ENCODE data around the gene ZMYND15. TPM values are rescaled to one million over a fixed set of nuclear protein-coding genes. Genes with fewer than 3 reads are reported as not detected.

Gene ZMYND15
- total RNA-seq, 1 donor from 2014 or later = 0.70 TPM

DNA sequence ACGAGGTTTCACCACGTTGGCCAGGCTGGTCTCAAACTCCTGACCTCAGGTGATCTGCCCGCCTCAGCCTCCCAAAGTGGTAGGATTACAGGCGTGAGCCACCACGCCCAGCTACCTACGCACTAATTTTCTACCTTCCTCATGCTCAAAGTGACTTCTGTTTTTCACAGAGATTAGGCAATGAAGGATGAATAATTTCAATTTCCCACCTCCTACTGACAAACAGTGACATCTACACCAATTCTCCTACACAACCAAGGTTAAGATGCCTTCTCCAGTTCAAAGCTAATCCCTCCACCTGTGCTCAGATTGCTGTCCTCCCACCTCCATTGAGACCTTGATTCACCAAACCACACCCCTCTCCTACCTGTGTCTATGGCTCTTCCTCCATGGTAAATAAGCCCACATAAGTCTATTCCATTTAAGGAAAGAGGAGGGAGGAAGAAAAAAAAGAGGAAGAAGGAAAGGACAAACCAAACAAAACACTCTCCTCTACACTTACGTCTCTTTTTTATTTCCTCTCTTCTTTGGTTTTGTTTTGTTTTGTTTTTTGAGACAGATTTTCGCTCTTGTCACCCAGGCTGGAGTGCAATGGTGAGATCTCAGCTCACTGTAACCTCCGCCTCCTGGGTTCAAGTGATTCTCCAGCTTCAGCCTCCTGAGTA, 13.9 kb upstream of the ZMYND15 start:
- H3K36me3 Mint-ChIP-seq = peaks cover 4% of the 10 kb centered on the region
- H3K9me3 Mint-ChIP-seq = no peaks in the 10 kb centered on the region
- H3K4me3 Mint-ChIP-seq = no peak overlapping the region

DNA sequence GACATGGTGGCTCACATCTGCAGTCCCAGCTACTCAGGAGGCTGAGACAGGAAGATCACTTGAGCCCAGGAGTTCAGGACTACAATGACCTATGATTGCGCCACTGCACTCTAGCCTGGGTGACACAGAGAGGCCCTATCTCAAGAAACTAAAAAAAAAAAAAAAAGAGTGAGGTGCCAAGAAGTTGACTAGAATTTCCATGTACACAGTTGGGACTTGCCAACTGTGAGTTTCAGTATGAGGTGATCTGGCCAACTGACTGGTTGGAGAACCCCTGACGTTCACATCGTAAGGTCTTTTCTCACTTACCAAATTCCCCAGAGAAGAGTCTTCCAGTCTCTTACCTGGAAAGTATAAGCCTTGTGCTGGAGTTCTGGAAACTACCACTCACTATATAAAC, 11.5 kb upstream of the ZMYND15 start:
- no peak overlapping the region for H3K4me3 Mint-ChIP-seq
- no peak overlapping the region for H3K27ac Mint-ChIP-seq
- peaks cover 9% of the 10 kb centered on the region for H3K4me1 Mint-ChIP-seq (ENCODE audit: unreplicated experiment)
- no peaks in the 10 kb centered on the region for H3K9me3 Mint-ChIP-seq
- TF ChIP-seq, protein P1, sequence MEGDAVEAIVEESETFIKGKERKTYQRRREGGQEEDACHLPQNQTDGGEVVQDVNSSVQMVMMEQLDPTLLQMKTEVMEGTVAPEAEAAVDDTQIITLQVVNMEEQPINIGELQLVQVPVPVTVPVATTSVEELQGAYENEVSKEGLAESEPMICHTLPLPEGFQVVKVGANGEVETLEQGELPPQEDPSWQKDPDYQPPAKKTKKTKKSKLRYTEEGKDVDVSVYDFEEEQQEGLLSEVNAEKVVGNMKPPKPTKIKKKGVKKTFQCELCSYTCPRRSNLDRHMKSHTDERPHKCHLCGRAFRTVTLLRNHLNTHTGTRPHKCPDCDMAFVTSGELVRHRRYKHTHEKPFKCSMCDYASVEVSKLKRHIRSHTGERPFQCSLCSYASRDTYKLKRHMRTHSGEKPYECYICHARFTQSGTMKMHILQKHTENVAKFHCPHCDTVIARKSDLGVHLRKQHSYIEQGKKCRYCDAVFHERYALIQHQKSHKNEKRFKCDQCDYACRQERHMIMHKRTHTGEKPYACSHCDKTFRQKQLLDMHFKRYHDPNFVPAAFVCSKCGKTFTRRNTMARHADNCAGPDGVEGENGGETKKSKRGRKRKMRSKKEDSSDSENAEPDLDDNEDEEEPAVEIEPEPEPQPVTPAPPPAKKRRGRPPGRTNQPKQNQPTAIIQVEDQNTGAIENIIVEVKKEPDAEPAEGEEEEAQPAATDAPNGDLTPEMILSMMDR (conservative IDR thresholded peaks at IDR 0.05) = no peak
- H3K27me3 Mint-ChIP-seq = peaks cover 8% of the 10 kb centered on the region
- H3K36me3 Mint-ChIP-seq = no peaks in the 10 kb centered on the region
- no peak for DNase-seq (ENCODE audit: extremely low spot score, unreplicated experiment)

More for the DNA sequence above, 13.9 kb upstream of the ZMYND15 start:
- Mint-ChIP-seq H3K4me1 (ENCODE audit: unreplicated experiment) (peaks cover 11% of the 10 kb centered on the region), H3K27me3 (peaks cover 8% of the 10 kb centered on the region), H3K27ac (no peak overlapping the region)
- DNase-seq (ENCODE audit: extremely low spot score, unreplicated experiment) = no peak
- TF ChIP-seq, protein P1 (conservative IDR thresholded peaks at IDR 0.05) = no peak

DNA sequence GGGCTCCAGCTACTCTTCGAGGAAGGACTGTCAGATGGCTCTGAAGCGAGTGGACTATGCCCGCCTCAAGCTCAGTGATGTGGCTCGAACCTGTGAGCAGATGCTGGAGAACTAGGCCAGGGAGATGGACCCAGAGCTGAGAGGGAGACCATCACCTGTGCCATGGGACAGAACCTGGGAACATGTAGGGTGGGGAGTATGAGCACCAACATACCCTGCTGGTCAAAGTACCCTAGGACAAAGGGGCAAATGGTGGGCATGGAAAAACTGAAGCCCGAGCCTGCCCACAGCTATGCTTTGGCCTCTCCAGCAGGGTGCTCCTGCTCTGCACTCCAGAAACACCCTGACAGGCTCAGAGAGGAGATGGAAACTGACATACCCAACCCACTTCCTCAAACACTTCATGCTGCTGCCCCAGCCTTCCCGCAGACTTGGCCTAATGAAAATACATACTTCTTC, 6.5 kb upstream of the ZMYND15 start:
- Mint-ChIP-seq H3K36me3 (peaks cover 8% of the 10 kb centered on the region), H3K4me1 (ENCODE audit: unreplicated experiment) (peaks cover 9% of the 10 kb centered on the region), H3K9me3 (no peaks in the 10 kb centered on the region), H3K4me3 (peak overlapping the region; percentile 47), H3K27me3 (peaks cover 25% of the 10 kb centered on the region), H3K27ac (no peak overlapping the region)
- TF ChIP-seq, protein P1 (conservative IDR thresholded peaks at IDR 0.05) = no peak
- DNase-seq (ENCODE audit: extremely low spot score, unreplicated experiment) = no peak

DNA sequence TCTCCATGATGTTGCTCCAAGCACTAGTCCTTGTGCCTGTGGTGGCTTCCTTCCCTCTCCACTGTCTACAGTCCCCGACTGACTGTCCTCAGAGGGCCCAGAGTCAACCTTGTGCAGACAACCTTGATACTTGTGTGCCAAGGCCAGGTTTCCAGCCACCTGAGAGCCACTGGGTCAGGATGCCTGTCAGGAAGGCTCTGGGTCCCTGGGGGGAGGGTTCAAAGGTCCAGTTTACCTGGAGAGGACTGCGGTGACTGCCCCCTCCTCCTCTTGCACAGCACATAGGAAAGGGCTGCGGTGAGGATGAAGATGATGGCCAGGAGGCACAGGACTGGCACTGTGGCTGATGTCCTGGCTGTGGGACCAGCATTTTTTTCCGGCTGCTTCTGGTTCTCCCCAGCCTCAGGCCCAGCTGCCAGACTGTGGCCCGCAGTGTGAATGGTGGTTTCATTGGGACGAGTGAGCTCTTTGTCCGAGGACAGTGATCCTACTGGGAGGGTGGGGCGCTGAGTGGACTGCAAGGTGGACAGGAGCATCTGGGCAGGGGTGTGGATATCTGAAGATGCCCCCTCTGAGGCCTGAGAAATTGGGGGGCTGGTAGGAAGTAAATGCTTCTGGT, 4.7 kb upstream of the ZMYND15 start:
- Mint-ChIP-seq H3K27ac (no peak overlapping the region), H3K36me3 (peaks cover 8% of the 10 kb centered on the region), H3K4me1 (ENCODE audit: unreplicated experiment) (peaks cover 15% of the 10 kb centered on the region), H3K9me3 (no peaks in the 10 kb centered on the region), H3K27me3 (peaks cover 38% of the 10 kb centered on the region), H3K4me3 (no peak overlapping the region)
- DNase-seq (ENCODE audit: extremely low spot score, unreplicated experiment) = no peak
- TF ChIP-seq, protein P1 (conservative IDR thresholded peaks at IDR 0.05) = no peak

DNA sequence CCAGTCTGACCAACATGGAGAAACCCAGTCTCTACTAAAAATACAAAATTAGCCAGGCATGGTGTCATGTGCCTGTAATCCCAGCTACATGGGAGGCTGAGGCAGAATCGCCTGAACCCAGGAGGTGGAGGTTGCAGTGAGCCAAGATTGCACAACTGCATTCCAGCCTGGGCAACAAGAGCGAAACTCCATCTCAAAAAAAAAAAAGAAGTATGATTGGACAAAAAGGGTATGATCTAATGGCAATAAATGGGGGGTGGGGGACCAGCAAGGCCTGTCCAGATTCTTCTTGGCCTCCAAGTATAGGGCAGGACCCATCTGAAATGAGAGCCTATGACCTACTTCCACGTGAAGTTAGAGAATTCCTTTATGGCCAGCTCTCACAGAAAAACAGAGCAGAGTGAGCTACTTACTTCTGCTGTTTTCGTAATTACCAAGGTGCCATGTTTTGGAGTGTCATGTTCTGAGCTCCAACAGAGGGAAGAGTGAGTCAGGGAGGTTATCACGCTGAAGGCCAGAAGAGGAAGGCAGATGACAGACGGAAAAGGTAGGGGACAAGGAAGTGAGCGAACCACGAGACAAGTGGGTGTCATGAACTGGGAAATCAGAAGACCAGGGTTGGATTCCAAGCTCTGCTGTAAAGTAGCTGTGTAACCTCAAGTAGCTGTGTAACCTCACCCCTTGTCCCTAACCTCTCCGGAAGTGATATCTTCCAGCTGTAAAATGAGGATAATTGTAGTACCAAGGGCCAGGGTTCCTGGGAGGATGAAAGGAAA, 3.6 kb upstream of the ZMYND15 start:
- Mint-ChIP-seq H3K4me1 (ENCODE audit: unreplicated experiment) (peaks cover 13% of the 10 kb centered on the region), H3K36me3 (peaks cover 8% of the 10 kb centered on the region), H3K27ac (peak overlapping the region; percentile 8), H3K9me3 (no peaks in the 10 kb centered on the region), H3K4me3 (peak overlapping the region; percentile 14), H3K27me3 (peaks cover 49% of the 10 kb centered on the region)
- no peak for DNase-seq (ENCODE audit: extremely low spot score, unreplicated experiment)
- TF ChIP-seq, protein P1 (conservative IDR thresholded peaks at IDR 0.05) = no peak

All from type B pancreatic cell (in vitro differentiated cells).